ENCODE measurements around the gene TMEM259. TPM values are rescaled to one million over a fixed set of nuclear protein-coding genes. Genes with fewer than 3 reads are reported as not detected.
A peak's percentile ranks its signal among the peaks of the same experiment; 100 is the strongest.

The TMEM259 gene
- total RNA-seq, 2 experiments from 2014 or later, result 388 to 390 TPM

DNA sequence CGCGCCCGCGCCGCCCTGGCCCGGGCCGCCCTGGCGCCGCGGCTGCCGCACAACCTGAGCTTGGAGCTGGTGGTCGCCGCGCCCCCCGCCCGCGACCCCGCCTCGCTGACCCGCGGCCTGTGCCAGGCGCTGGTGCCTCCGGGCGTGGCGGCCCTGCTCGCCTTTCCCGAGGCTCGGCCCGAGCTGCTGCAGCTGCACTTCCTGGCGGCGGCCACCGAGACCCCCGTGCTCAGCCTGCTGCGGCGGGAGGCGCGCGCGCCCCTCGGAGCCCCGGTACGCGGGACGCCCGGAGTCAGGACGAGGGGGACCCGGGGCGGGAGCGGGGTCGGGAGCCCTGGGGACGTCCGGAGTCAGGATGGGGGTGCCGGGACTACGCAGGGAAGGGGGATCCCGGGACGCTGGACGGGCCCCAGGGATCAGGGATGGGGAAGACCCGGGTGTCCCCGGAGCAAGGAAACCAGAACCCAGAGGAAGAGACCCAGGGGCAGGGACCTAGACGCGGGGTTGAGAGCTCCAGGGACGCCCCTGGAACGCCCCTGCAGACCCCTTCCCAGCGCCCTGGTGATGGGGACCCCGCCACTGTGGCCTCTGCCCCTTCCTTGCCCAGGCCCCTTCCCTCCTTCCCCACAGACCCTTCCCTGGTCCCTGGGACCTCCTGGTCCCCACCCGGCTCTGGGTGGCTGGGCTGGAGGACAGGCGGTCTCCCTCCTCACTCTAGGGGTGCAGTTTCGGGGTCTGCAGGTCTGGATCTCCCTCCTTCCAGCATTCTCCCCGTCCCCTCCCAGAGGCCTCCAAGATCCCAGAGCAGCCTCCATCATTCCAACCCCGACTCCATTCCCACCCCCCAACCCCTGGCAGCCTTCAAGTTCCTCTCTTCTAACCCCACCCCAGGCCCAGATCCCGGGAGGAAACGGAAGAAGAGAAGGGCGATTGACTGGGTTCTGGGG, 20.1 kb downstream of the TMEM259 start:
- H3K4me3 ChIP-seq (ENCODE audit: low read length), result no peak overlapping the region
- peaks cover 31% of the 10 kb centered on the region for H3K27me3 Mint-ChIP-seq
- peaks cover 30 to 47% of the 10 kb centered on the region in 2 experiments for H3K27me3 ChIP-seq (ENCODE audit: control insufficient read depth in 1 of 2, insufficient read depth in 2 of 2, low read length in 2 of 2)
- TF ChIP-seq, protein P1, sequence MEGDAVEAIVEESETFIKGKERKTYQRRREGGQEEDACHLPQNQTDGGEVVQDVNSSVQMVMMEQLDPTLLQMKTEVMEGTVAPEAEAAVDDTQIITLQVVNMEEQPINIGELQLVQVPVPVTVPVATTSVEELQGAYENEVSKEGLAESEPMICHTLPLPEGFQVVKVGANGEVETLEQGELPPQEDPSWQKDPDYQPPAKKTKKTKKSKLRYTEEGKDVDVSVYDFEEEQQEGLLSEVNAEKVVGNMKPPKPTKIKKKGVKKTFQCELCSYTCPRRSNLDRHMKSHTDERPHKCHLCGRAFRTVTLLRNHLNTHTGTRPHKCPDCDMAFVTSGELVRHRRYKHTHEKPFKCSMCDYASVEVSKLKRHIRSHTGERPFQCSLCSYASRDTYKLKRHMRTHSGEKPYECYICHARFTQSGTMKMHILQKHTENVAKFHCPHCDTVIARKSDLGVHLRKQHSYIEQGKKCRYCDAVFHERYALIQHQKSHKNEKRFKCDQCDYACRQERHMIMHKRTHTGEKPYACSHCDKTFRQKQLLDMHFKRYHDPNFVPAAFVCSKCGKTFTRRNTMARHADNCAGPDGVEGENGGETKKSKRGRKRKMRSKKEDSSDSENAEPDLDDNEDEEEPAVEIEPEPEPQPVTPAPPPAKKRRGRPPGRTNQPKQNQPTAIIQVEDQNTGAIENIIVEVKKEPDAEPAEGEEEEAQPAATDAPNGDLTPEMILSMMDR (IDR thresholded peaks at IDR 0.05), result no peak
- H3K9me3 Mint-ChIP-seq, result no peaks in the 10 kb centered on the region
- ATAC-seq (ENCODE audit: poor library complexity) (no peak), DNase-seq (no peak)
- H3K36me3 ChIP-seq (ENCODE audit: insufficient read depth, low read length), result no peaks in the 10 kb centered on the region
- intact Hi-C loops (cut with DNase I, micrococcal nuclease), result loop anchor here (1.0 kb wide), 5 partner anchors 19 to 231 kb away; no protein-coding TSS in a partner anchor
- H3K4me3 Mint-ChIP-seq, result peak overlapping the region; percentile 34
- ChIA-PET CTCF (no interaction called here), POLR2A (interaction anchor here (0.6 to 1.0 kb wide), 4 partner anchors 19 to 193 kb away, joined by 3 to 4 read pairs (median 3); partner anchors contain the start of genes RNU6-2 and TMEM259)
- H3K4me1 Mint-ChIP-seq (ENCODE audit: low read depth), result peaks cover 13% of the 10 kb centered on the region
- H3K4me1 ChIP-seq (ENCODE audit: insufficient read depth, low read length), result peaks cover 31% of the 10 kb centered on the region
- peaks cover 6% of the 10 kb centered on the region for H3K36me3 Mint-ChIP-seq (ENCODE audit: low read depth)
- H3K9me3 ChIP-seq (ENCODE audit: control insufficient read depth in 1 of 2, insufficient read depth in 1 of 2, low read length in 2 of 2), result peaks cover 0 to 11% of the 10 kb centered on the region in 2 experiments
- no peak overlapping the region for H3K27ac ChIP-seq (ENCODE audit: low read depth in 1 of 2, low read length in 2 of 2)
- H3K27ac Mint-ChIP-seq, result no peak overlapping the region

DNA sequence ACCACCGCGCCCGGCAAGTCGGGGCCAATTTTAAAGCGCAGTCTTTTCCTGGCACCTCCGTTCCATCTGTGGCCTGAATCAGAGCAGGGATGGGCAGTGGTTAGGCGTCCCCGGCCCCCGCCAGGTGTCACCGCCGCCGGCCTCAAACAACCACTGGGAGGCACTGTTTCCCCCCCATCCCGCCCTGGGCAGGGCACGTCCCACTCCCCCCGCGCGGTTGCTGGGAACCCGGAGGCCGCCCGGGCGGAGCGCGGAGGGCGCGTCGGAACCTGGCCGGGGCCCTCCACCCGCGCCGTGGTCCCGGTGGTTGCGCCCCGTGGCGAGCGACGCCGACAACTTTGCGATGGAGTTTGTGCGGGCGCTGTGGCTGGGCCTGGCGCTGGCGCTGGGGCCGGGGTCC, 20.8 kb downstream of the TMEM259 start, which contains the start of gene GRIN3B:
Gene GRIN3B, plus strand, starts transcription at position 325 of the 400 bp plus-strand sequence. Its CDS starts 19 bp downstream, at position 344.
- TF ChIP-seq, protein P1 (IDR thresholded peaks at IDR 0.05), result peak; percentile 34
- H3K4me1 ChIP-seq (ENCODE audit: insufficient read depth, low read length), result peaks cover 35% of the 10 kb centered on the region
- ATAC-seq (ENCODE audit: poor library complexity) (peak; percentile 10), DNase-seq (peak; percentile 43 to 81 (median 58))
- no peak within 1 kb of the TSS for H3K4me3 ChIP-seq (ENCODE audit: low read length)
- ChIA-PET POLR2A (no interaction called here), CTCF (no interaction called here)
- Mint-ChIP-seq H3K27ac (no peak within 1 kb of the TSS), H3K9me3 (no peaks in the 10 kb centered on the region), H3K4me1 (ENCODE audit: low read depth) (peaks cover 13% of the 10 kb centered on the region), H3K27me3 (peaks cover 31% of the 10 kb centered on the region), H3K36me3 (ENCODE audit: low read depth) (peaks cover 6% of the 10 kb centered on the region), H3K4me3 (peak within 1 kb of the TSS; percentile 46)
- H3K27ac ChIP-seq (ENCODE audit: low read depth in 1 of 2, low read length in 2 of 2), result no peak within 1 kb of the TSS
- peaks cover 0 to 11% of the 10 kb centered on the region in 2 experiments for H3K9me3 ChIP-seq (ENCODE audit: control insufficient read depth in 1 of 2, insufficient read depth in 1 of 2, low read length in 2 of 2)
- no peaks in the 10 kb centered on the region for H3K36me3 ChIP-seq (ENCODE audit: insufficient read depth, low read length)
- intact Hi-C loops (cut with DNase I, micrococcal nuclease), result no loop called here
- peaks cover 30 to 48% of the 10 kb centered on the region in 2 experiments for H3K27me3 ChIP-seq (ENCODE audit: control insufficient read depth in 1 of 2, insufficient read depth in 2 of 2, low read length in 2 of 2)

DNA sequence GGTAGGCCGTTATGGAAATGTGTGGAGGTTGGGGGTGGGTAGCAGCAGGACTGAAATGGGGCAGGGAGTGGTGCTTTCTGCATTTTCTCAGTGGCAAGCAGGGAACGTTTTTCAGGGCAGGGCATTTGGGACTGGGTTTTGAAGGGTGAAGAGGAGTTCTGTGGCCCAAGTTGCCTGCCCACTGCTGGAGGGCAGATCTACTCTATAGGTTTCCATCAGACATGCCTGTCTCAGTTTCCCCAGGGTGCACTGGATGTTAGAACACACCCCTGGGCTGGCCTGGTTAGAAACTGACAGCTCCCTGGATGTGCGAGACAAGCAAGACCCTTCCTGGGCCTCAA, 21.6 kb downstream of the TMEM259 start:
- peak overlapping the region; percentile 46 for H3K4me3 Mint-ChIP-seq
- no peak overlapping the region for H3K27ac ChIP-seq (ENCODE audit: low read depth in 1 of 2, low read length in 2 of 2)
- peaks cover 35% of the 10 kb centered on the region for H3K4me1 ChIP-seq (ENCODE audit: insufficient read depth, low read length)
- peaks cover 2% of the 10 kb centered on the region for H3K36me3 ChIP-seq (ENCODE audit: insufficient read depth, low read length)
- H3K4me3 ChIP-seq (ENCODE audit: low read length), result no peak overlapping the region
- intact Hi-C loops (cut with DNase I, micrococcal nuclease), result no loop called here
- H3K27me3 ChIP-seq (ENCODE audit: control insufficient read depth in 1 of 2, insufficient read depth in 2 of 2, low read length in 2 of 2), result peaks cover 30 to 48% of the 10 kb centered on the region in 2 experiments
- TF ChIP-seq, protein P1 (IDR thresholded peaks at IDR 0.05), result no peak
- H3K4me1 Mint-ChIP-seq (ENCODE audit: low read depth), result peaks cover 13% of the 10 kb centered on the region
- CTCF ChIA-PET, result no interaction called here
- ATAC-seq (ENCODE audit: poor library complexity), result no peak
- no peak for DNase-seq
- H3K36me3 Mint-ChIP-seq (ENCODE audit: low read depth), result peaks cover 6% of the 10 kb centered on the region
- H3K9me3 ChIP-seq (ENCODE audit: control insufficient read depth in 1 of 2, insufficient read depth in 1 of 2, low read length in 2 of 2), result peaks cover 0 to 11% of the 10 kb centered on the region in 2 experiments
- H3K27ac Mint-ChIP-seq, result no peak overlapping the region
- no peaks in the 10 kb centered on the region for H3K9me3 Mint-ChIP-seq
- peaks cover 31% of the 10 kb centered on the region for H3K27me3 Mint-ChIP-seq
- POLR2A ChIA-PET, result no interaction called here

Measured in CD4-positive, alpha-beta T cell (primary cell).